GM18505 (cell line): Measurements from ENCODE around the gene GM2A.
"Not testable (repeated sequence)": the region's sequence is repeated elsewhere in the genome, so short reads cannot be mapped to it uniquely, and the experiment has no call there.

Experiments
- ATAC-seq: cut with Tn5 transposase; IDR thresholded peaks from one replicate; pipeline ENCODE4 v1.9.1; 2021; ENCODE audit not compliant: unreplicated experiment
- POLR2A ChIP-seq: IDR thresholded peaks from 4 replicates; pipeline ENCODE4 v1.6.1; 2011; ENCODE audit warnings: borderline replicate concordance; ENCODE audit not compliant: insufficient read depth, insufficient read length; ENCODE audit errors: extremely low read depth

The GM2A gene

GRCh38 chr5:151298063-151298855 lies 45.3 kb downstream of the GM2A start:
- no peak for TF ChIP-seq POLR2A
- ATAC-seq, result no peak

DNA sequence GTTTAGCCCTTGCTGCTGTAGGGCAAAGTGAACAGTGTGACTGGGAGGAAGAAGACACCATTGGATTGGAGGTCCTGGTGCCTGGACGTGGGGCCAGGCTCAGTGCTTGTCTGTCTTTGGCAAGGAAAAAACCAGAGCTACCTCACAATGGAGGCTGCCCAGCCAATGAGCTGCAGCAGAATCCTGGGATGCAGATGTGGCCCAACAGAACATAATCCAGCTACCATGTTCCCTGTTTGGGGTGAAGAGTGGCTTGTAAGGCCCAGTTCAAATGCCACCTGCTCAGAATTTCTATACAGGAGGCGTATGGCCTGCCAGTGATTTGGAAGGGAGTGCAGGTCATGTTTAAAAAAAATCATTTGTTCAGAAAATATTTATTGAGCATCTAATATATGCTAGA lies 50.7 kb downstream of the GM2A start, which contains the start of gene SLC36A3:
SLC36A3 (minus strand) TSS at position 101 of the 400 bp plus-strand sequence. CDS start 412 bp downstream, outside the sequence.
- TF ChIP-seq POLR2A, result no peak
- no peak for ATAC-seq

GRCh38 chr5:151309266-151309665 lies 56.3 kb downstream of the GM2A start:
- not testable (repeated sequence) for ATAC-seq

- not testable (repeated sequence) for ATAC-seq
These were observed 56.8 kb downstream of the GM2A start for GRCh38 chr5:151309821-151310220.

- no peak for TF ChIP-seq POLR2A
- no peak for ATAC-seq
These were observed 57.9 kb downstream of the GM2A start for GRCh38 chr5:151310932-151311331.

DNA sequence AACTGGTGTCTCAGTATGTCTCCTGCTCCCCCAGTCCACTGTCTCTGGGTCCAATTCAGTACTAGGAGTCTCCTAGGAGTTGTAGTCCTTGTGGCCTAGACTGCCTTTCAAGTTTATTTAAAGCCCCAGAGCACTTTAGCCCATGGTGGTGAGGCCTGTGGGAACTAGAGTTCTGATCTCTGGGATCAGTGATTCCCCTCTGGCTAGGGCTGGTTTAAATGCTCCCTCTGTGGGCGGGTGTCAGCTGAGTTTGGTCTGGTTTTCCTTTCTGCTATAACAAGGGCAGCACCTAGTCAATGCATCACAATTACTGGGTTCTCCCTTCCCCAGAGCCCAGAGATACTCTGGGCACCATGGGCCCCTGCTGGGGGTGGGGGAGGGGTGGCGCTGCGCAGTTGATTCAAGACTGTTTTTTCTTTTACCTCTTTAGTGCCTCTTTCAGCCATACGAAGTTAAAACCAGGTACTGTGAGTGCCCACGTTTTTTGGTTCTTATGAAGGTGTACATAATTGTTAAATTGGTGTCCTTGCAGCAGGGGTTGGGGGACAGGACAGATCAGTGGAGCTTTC lies 59.9 kb downstream of the GM2A start:
- no peak for ATAC-seq
- TF ChIP-seq POLR2A, result no peak

GRCh38 chr5:151313357-151313756 lies 60.4 kb downstream of the GM2A start:
- ATAC-seq, result no peak
- no peak for TF ChIP-seq POLR2A

DNA sequence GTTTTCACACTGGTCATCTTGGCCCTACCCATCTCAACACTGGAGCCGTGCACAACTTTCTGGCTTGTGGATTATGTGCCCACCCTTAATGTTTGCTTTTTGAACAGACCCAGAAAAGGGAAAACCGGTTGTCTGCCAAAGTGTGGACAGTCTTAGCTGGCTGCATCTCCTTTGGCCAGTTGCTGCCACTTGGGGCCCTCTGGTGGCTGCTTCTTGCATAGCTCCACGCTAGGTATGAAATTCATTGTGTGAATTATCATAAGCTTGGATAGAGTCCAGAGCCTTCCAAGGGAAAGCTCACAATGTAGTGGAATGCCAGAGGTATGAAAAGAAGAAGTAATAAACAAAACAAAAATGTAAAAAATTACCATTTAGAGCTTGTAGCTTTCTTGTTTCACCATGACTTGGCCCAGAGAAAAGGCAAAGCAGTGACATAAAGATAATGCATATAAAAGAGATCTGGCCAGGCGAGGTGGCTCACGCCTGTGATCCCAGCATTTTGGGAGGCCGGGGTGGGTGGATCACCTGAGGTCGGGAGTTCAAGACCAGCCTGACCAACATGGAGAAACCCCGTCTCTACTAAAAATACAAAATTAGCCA lies 63.1 kb downstream of the GM2A start:
- peak; percentile 84 for ATAC-seq

GRCh38 chr5:151317871-151318270 lies 64.9 kb downstream of the GM2A start:
- no peak for TF ChIP-seq POLR2A
- no peak for ATAC-seq

More for the DNA sequence above, 63.1 kb downstream of the GM2A start:
- TF ChIP-seq POLR2A, result no peak

DNA sequence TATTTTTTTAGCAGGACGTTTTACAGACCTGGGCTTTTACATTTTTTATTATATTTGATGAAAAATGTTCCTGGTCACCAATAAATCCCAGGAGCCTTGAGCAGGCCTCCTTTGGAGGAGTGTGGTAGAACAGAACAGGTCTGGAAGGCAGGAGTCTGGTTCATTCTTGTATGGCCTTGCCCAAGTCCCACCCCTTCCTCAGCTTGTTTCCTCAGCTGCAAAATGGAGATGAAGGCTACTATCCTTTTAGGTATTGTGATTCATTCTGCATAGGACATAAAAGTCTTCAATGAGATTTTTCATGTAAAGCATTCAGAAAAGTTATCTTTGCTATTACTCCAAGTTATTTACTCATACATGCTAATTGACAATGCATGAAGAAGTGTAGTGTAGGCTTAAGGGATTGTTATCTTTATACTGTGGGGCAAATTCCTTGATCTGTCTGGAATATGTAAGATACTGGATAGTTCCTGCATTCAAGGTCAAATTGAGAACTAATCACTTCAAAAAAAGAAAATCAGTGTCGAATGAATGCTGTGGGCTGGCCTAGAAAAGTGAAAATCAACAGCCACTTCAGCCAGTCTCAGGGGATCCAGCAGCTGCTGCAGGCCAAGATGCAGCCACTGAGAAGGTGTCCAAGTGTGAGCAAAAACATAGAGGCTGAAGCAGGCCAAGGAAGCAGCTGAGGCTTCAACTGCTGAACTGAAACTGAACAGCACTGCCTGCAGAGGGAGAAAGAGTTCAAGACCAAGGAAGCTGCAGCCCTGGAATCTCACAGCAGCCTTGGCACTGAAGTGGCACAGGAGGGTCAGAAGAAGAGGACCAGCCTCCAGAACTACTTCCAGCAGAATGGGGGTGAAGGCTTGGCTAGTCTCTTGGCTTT lies 66.1 kb downstream of the GM2A start:
- peak; percentile 85 for ATAC-seq
- TF ChIP-seq POLR2A, result no peak
